ENCODE results near the gene BARX1. TPM values are rescaled to one million over a fixed set of nuclear protein-coding genes. Genes with fewer than 3 reads are reported as not detected.

The BARX1 gene
- total RNA-seq, 4 donors from 2014 or later, result 17.1 to 20.2 (median 20.2) TPM; not detected in 1

GRCh38 chr9:93992830-93993229 lies 37.7 kb upstream of the BARX1 start:
- ATAC-seq (ENCODE audit: low FRiP score), result no peak
- no peak for TF ChIP-seq CTCF (IDR thresholded peaks at IDR 0.05)
- no peak for DNase-seq (ENCODE audit: low spot score)

GRCh38 chr9:93990448-93990847 lies 35.3 kb upstream of the BARX1 start:
- ATAC-seq (ENCODE audit: low FRiP score), result no peak
- no peak for TF ChIP-seq CTCF (IDR thresholded peaks at IDR 0.05)
- no peak for DNase-seq (ENCODE audit: low spot score)

- no peak for DNase-seq (ENCODE audit: low spot score)
- no peak for ATAC-seq (ENCODE audit: low FRiP score)
- no peak for TF ChIP-seq CTCF (IDR thresholded peaks at IDR 0.05)
Observed at GRCh38 chr9:93988056-93988455, 32.9 kb upstream of the BARX1 start.

GRCh38 chr9:93984860-93985259 lies 29.7 kb upstream of the BARX1 start:
- ATAC-seq (ENCODE audit: low FRiP score) (no peak), DNase-seq (ENCODE audit: low spot score) (no peak)
- TF ChIP-seq CTCF (IDR thresholded peaks at IDR 0.05), result no peak

- no peak for TF ChIP-seq CTCF (IDR thresholded peaks at IDR 0.05)
- DNase-seq (ENCODE audit: low spot score) (no peak), ATAC-seq (ENCODE audit: low FRiP score) (no peak)
Observed at GRCh38 chr9:93983875-93984274, 28.7 kb upstream of the BARX1 start.

GRCh38 chr9:93979721-93980120 lies 24.6 kb upstream of the BARX1 start:
- ATAC-seq (ENCODE audit: low FRiP score) (no peak), DNase-seq (ENCODE audit: low spot score) (no peak)
- no peak for TF ChIP-seq CTCF (IDR thresholded peaks at IDR 0.05)

- ATAC-seq (ENCODE audit: low FRiP score) (no peak), DNase-seq (ENCODE audit: low spot score) (no peak)
- no peak for TF ChIP-seq CTCF (IDR thresholded peaks at IDR 0.05)
Observed at GRCh38 chr9:93978551-93978950, 23.4 kb upstream of the BARX1 start.
